SK-N-SH (cell line): ENCODE measurements around the gene SLC25A25. TPM values are rescaled to one million over a fixed set of nuclear protein-coding genes. Genes with fewer than 3 reads are reported as not detected.

Experiments used
- CTCF ChIA-PET: fragments of 300-600, 350-600 bp; formaldehyde crosslinking; extraction: SDS; loops from one replicate; lab custom pipeline; 2021; lab: Yijun Ruan, JAX
- POLR2A ChIA-PET: fragments of 350-600 bp; sonication (Branson Sonifier 250); formaldehyde crosslinking; extraction: SDS; loops from one replicate; lab custom pipeline; 2020; ENCODE audit warnings: antibody characterized with exemption, inconsistent platforms; lab: Yijun Ruan, JAX
- DNase-seq: peaks from one replicate; pipeline ENCODE4 v3.0.0; 2012
- H2AFZ ChIP-seq: fragments of 200-600 bp; sonication (generic); 2 replicates; pipeline ENCODE4 v1.8.1; 2016; ENCODE audit warnings: antibody characterized with exemption, mild to moderate bottlenecking, low read depth
- H3F3A ChIP-seq: fragments of 200-600 bp; sonication (generic); replicated peaks from 2 replicates; pipeline ENCODE3; 2016; ENCODE audit warnings: antibody characterized with exemption, mild to moderate bottlenecking; ENCODE audit not compliant: insufficient read depth
- H3K27ac ChIP-seq, 2 experiments: fragments of 200-500 bp in 1 of 2; fragments of 200-600 bp in 1 of 2; sonication (Bioruptor generic) in 1 of 2; sonication (generic), shearing (Covaris generic) in 1 of 2; 2 replicates each; pipeline versions ENCODE4 v1.5.1 to v1.6.1; 2014 to 2016; ENCODE audit warnings: low read depth in 2 of 2, inconsistent platforms in 1 of 2, low read length in 1 of 2, mild to moderate bottlenecking in 1 of 2, mixed read lengths in 1 of 2
- H3K27me3 ChIP-seq: fragments of 200-600 bp; sonication (generic), shearing (Covaris generic); 2 replicates; pipeline ENCODE4 v1.6.1; 2016; ENCODE audit warnings: mixed run types; ENCODE audit not compliant: insufficient read depth
- H3K36me3 ChIP-seq, 2 experiments: fragments of 200-500 bp in 1 of 2; fragments of 200-600 bp in 1 of 2; sonication (Bioruptor generic) in 1 of 2; sonication (generic) in 1 of 2; replicated peaks in 1 of 2; 2 replicates each; pipeline versions ENCODE3 to v1.5.1; 2014 to 2016; ENCODE audit warnings: low read length in 1 of 2, mild to moderate bottlenecking in 1 of 2; ENCODE audit not compliant: insufficient read depth in 2 of 2, control insufficient read depth in 1 of 2
- H3K4me1 ChIP-seq, 2 experiments: fragments of 200-500 bp in 1 of 2; fragments of 200-600 bp in 1 of 2; sonication (Bioruptor generic) in 1 of 2; sonication (generic), shearing (Covaris generic) in 1 of 2; 2 replicates each; pipeline versions ENCODE4 v1.5.1 to v1.6.1; 2014 to 2016; ENCODE audit warnings: low read depth in 1 of 2, low read length in 1 of 2, mixed run types in 1 of 2; ENCODE audit not compliant: insufficient read depth in 2 of 2, control insufficient read depth in 1 of 2
- H3K4me2 ChIP-seq: fragments of 200-600 bp; sonication (generic), shearing (Covaris generic); 2 replicates; pipeline ENCODE4 v1.6.1; 2017; ENCODE audit warnings: mixed run types
- H3K4me3 ChIP-seq, 2 experiments: fragments of 200-500 bp in 1 of 2; fragments of 200-600 bp in 1 of 2; sonication (Bioruptor generic) in 1 of 2; sonication (generic), shearing (Covaris generic) in 1 of 2; 2 replicates each; pipeline versions ENCODE4 v1.5.1 to v1.8.1; 2014 to 2016; ENCODE audit warnings: low read depth in 2 of 2, inconsistent platforms in 1 of 2, low read length in 1 of 2, mild to moderate bottlenecking in 1 of 2, mixed read lengths in 1 of 2, moderate library complexity in 1 of 2
- H3K79me2 ChIP-seq: fragments of 200-600 bp; sonication (generic); 2 replicates; pipeline ENCODE4 v1.8.1; 2017; ENCODE audit warnings: mild to moderate bottlenecking; ENCODE audit not compliant: insufficient read depth
- H3K9ac ChIP-seq: fragments of 200-600 bp; sonication (generic); 2 replicates; pipeline ENCODE4 v1.6.1; 2017; ENCODE audit warnings: mixed run types
- H3K9me2 ChIP-seq: fragments of 200-600 bp; sonication (generic); 2 replicates; pipeline ENCODE4 v1.6.1; 2017; ENCODE audit warnings: mixed run types
- H3K9me3 ChIP-seq: fragments of 200-600 bp; sonication (generic); 2 replicates; pipeline ENCODE4 v1.6.1; 2017; ENCODE audit warnings: mixed run types, mild to moderate bottlenecking, moderate library complexity
- H4K20me1 ChIP-seq: fragments of 200-600 bp; sonication (generic); 2 replicates; pipeline ENCODE4 v1.6.1; 2017; ENCODE audit warnings: mild to moderate bottlenecking, mixed run types; ENCODE audit not compliant: insufficient read depth
- CTCF ChIP-seq: fragments of 200-600 bp; sonication (generic); IDR thresholded peaks from 2 replicates; pipeline ENCODE4 v1.6.1; 2017; ENCODE audit warnings: antibody characterized with exemption, mild to moderate bottlenecking, moderate library complexity
- ELF1 ChIP-seq: IDR thresholded peaks from 2 replicates; pipeline ENCODE4 v1.4.0; 2012
- EP300 ChIP-seq, 2 experiments: IDR thresholded peaks; 2 replicates each; pipeline versions ENCODE4 v1.4.0 to v1.6.1; 2012; ENCODE audit warnings: borderline replicate concordance in 1 of 2, low read depth in 1 of 2, low read length in 1 of 2
- FOXM1 ChIP-seq: IDR thresholded peaks from 2 replicates; pipeline ENCODE4 v1.4.0; 2012; ENCODE audit warnings: low read depth, mild to moderate bottlenecking
- GABPA ChIP-seq: IDR thresholded peaks from 2 replicates; pipeline ENCODE4 v1.4.0; 2012; ENCODE audit warnings: low read depth, mild to moderate bottlenecking
- MAX ChIP-seq: IDR thresholded peaks from 2 replicates; pipeline ENCODE4 v1.4.0; 2012; ENCODE audit warnings: low read depth
- RAD21 ChIP-seq: IDR thresholded peaks from 2 replicates; pipeline ENCODE4 v1.6.1; 2012; ENCODE audit warnings: mild to moderate bottlenecking, low read length
- REST ChIP-seq: IDR thresholded peaks from 2 replicates; pipeline ENCODE4 v1.6.1; 2012; ENCODE audit warnings: mild to moderate bottlenecking, low read depth, low read length, moderate library complexity
- RFX5 ChIP-seq: IDR thresholded peaks from 2 replicates; pipeline ENCODE4 v1.6.1; 2012; ENCODE audit warnings: mild to moderate bottlenecking, improper control_type of control experiment, low read length
- SIN3A ChIP-seq: IDR thresholded peaks from 2 replicates; pipeline ENCODE4 v1.6.1; 2012; ENCODE audit warnings: low read depth, mild to moderate bottlenecking, low read length, moderate library complexity, borderline replicate concordance
- SMC3 ChIP-seq: IDR thresholded peaks from 2 replicates; pipeline ENCODE4 v1.6.1; 2012; ENCODE audit warnings: low read depth, low read length, improper control_type of control experiment
- TAF1 ChIP-seq: IDR thresholded peaks from 2 replicates; pipeline ENCODE4 v1.6.1; 2012; ENCODE audit warnings: low read depth, mild to moderate bottlenecking, low read length, moderate library complexity, borderline replicate concordance
- TCF12 ChIP-seq: IDR thresholded peaks from 2 replicates; pipeline ENCODE4 v1.4.0; 2012
- TEAD4 ChIP-seq: IDR thresholded peaks from 2 replicates; pipeline ENCODE4 v1.4.0; 2012; ENCODE audit warnings: mild to moderate bottlenecking, borderline replicate concordance; ENCODE audit not compliant: insufficient read depth
- USF1 ChIP-seq: IDR thresholded peaks from 2 replicates; pipeline ENCODE4 v1.4.0; 2012; ENCODE audit warnings: low read depth, borderline replicate concordance
- whole genome bisulfite sequencing: methylation state at CpG from one replicate; pipeline ENCODE4 v1.1.6; 2017; ENCODE audit warnings: low lambda C conversion rate; 5-methylcytosine and 5-hydroxymethylcytosine counted together
- polyA plus RNA-seq, 3 experiments: library from polyadenylated mRNA; depleted of rRNA; stranded (reverse); fragments of >200 nt; gene quantifications; 2 replicates each; pipeline ENCODE4 v1.2.3, GENCODE V29; 2012

Gene SLC25A25
- polyA plus RNA-seq, 1 of the 3 experiments (the other 2 are of a cell fraction) = 12.1 TPM

- Histone ChIP-seq H3K36me3 (peaks cover 0 to 4% of the 10 kb centered on the region in 2 experiments), H4K20me1 (no peaks in the 10 kb centered on the region), H3K4me1 (peaks cover 3 to 4% of the 10 kb centered on the region in 2 experiments; a peak in 1 of 4 replicates), H3F3A (peaks cover 3% of the 10 kb centered on the region), H3K27me3 (no peaks in the 10 kb centered on the region), H2AFZ (no peak overlapping the region), H3K79me2 (no peaks in the 10 kb centered on the region), H3K9me2 (no peaks in the 10 kb centered on the region), H3K9ac (no peak overlapping the region), H3K4me3 (no peak overlapping the region), H3K9me3 (no peaks in the 10 kb centered on the region), H3K27ac (no peak overlapping the region), H3K4me2 (no peak overlapping the region)
- CTCF ChIA-PET = interaction anchor here (0.8 to 6.5 kb wide), 6 partner anchors 12 to 172 kb away, joined by 4 to 246 read pairs (median 39); partner anchors contain the start of genes EEIG1 and PTGES2
- TF ChIP-seq SMC3 (no peak), EP300 (IDR thresholded peaks at IDR 0.05; ENCODE audit: borderline replicate concordance in 1 of 2, low read depth in 1 of 2, low read length in 1 of 2) (no peak)
- 94% methylated on average over 15 of the region's 26 CpGs for WGBS
- no peak for DNase-seq
- POLR2A ChIA-PET = no interaction called here
Observed at GRCh38 chr9:128115187-128116103, 47.4 kb downstream of the SLC25A25 start.

GRCh38 chr9:128116104-128117083, 48.4 kb downstream of the SLC25A25 start:
- Histone ChIP-seq H2AFZ (no peak overlapping the region), H3K4me1 (peaks cover 4 to 7% of the 10 kb centered on the region in 2 experiments; a peak in 1 of 4 replicates), H3K79me2 (no peaks in the 10 kb centered on the region), H3K27ac (no peak overlapping the region), H3K9ac (no peak overlapping the region), H3K27me3 (no peaks in the 10 kb centered on the region), H3K4me3 (no peak overlapping the region), H3F3A (no peaks in the 10 kb centered on the region), H3K9me3 (no peaks in the 10 kb centered on the region), H4K20me1 (no peaks in the 10 kb centered on the region), H3K4me2 (no peak overlapping the region), H3K36me3 (peaks cover 0 to 5% of the 10 kb centered on the region in 2 experiments), H3K9me2 (no peaks in the 10 kb centered on the region)
- WGBS = 95% methylated on average over 9 of the region's 16 CpGs
- no peak for DNase-seq
- ChIA-PET CTCF (interaction anchor here (0.6 to 6.5 kb wide), 14 partner anchors 11 to 231 kb away, joined by 3 to 246 read pairs (median 10); partner anchors contain the start of genes EEIG1 and PTGES2), POLR2A (no interaction called here)
- TF ChIP-seq RAD21 (no peak), EP300 (IDR thresholded peaks at IDR 0.05; ENCODE audit: borderline replicate concordance in 1 of 2, low read depth in 1 of 2, low read length in 1 of 2) (no peak), TCF12 (no peak), FOXM1 (no peak), ELF1 (no peak), RFX5 (no peak), USF1 (no peak), MAX (no peak), CTCF (no peak), SIN3A (no peak), TEAD4 (no peak), REST (no peak), GABPA (no peak), TAF1 (no peak)
